DMS79 treated with DMSO at 0.1 percent for 48 hours (cell line): Measurements from ENCODE around the gene ELMO1.

Experiments
- DNase-seq: peaks from one replicate; lab custom pipeline; 2025; lab: John Stamatoyannopoulos, UW

ELMO1 gene

GRCh38 chr7:36972140-36972518, 476.5 kb downstream of the ELMO1 start:
- no peak for DNase-seq

- DNase-seq, result no peak
These were observed 477.0 kb downstream of the ELMO1 start for GRCh38 chr7:36971515-36972139.

GRCh38 chr7:36970551-36971514, 477.8 kb downstream of the ELMO1 start:
- DNase-seq, result no peak

- DNase-seq, result no peak
These were observed 479.3 kb downstream of the ELMO1 start for GRCh38 chr7:36969376-36969775.

GRCh38 chr7:36967387-36967786, 481.3 kb downstream of the ELMO1 start:
- DNase-seq, result no peak

GRCh38 chr7:36966636-36967035, 482.0 kb downstream of the ELMO1 start:
- DNase-seq, result no peak

- no peak for DNase-seq
These were observed 482.6 kb downstream of the ELMO1 start for GRCh38 chr7:36966039-36966438.

GRCh38 chr7:36965625-36966024, 483.0 kb downstream of the ELMO1 start:
- DNase-seq, result no peak

- DNase-seq, result no peak
These were observed 484.4 kb downstream of the ELMO1 start for GRCh38 chr7:36964297-36964696.

- no peak for DNase-seq
These were observed 486.3 kb downstream of the ELMO1 start for GRCh38 chr7:36962367-36962766.

GRCh38 chr7:36961693-36962092, 487.0 kb downstream of the ELMO1 start:
- no peak for DNase-seq

GRCh38 chr7:36961097-36961496, 487.6 kb downstream of the ELMO1 start:
- no peak for DNase-seq

- DNase-seq, result no peak
These were observed 488.6 kb downstream of the ELMO1 start for GRCh38 chr7:36960105-36960504.

GRCh38 chr7:36958111-36958733, 490.4 kb downstream of the ELMO1 start:
- no peak for DNase-seq

- DNase-seq, result no peak
These were observed 491.0 kb downstream of the ELMO1 start for GRCh38 chr7:36957620-36958019.

- no peak for DNase-seq
These were observed 491.9 kb downstream of the ELMO1 start for GRCh38 chr7:36956814-36957213.

GRCh38 chr7:36955456-36956129, 493.1 kb downstream of the ELMO1 start:
- no peak for DNase-seq

- DNase-seq, result no peak
These were observed 497.4 kb downstream of the ELMO1 start for GRCh38 chr7:36951257-36951697.

GRCh38 chr7:36949711-36950600, 498.7 kb downstream of the ELMO1 start:
- no peak for DNase-seq

GRCh38 chr7:36946401-36946739, 502.3 kb downstream of the ELMO1 start:
- DNase-seq, result no peak
